HEK293 (cell line): ENCODE data around the gene CACNA2D4.

ENCODE experiments used
- CTCF ChIP-seq: fragments of 450-650 bp; formaldehyde crosslinking; IDR thresholded peaks from 2 replicates; pipeline ENCODE4 v1.5.1; 2016; ENCODE audit warnings: missing biosample characterization, missing genetic modification characterization
- IKZF3 ChIP-seq: fragments of 450-650 bp; IDR thresholded peaks from 2 replicates; pipeline ENCODE4 v1.5.0; 2018; ENCODE audit warnings: missing biosample characterization, mild to moderate bottlenecking, missing genetic modification characterization, moderate library complexity
- PRDM1 ChIP-seq: fragments of 450-650 bp; formaldehyde crosslinking; IDR thresholded peaks from 2 replicates; pipeline ENCODE4; 2016; ENCODE audit warnings: missing biosample characterization, missing genetic modification characterization
- RBAK ChIP-seq: fragments of 450-650 bp; formaldehyde crosslinking; IDR thresholded peaks from 2 replicates; pipeline ENCODE4 v1.5.1; 2016; ENCODE audit warnings: missing biosample characterization, missing genetic modification characterization
- SETDB1 ChIP-seq: IDR thresholded peaks from one replicate; pipeline ENCODE4 v1.6.1; 2017; ENCODE audit warnings: mild to moderate bottlenecking, low read length, moderate library complexity, mixed read lengths; ENCODE audit not compliant: insufficient read length
- TRIM28 ChIP-seq: IDR thresholded peaks from 2 replicates; pipeline ENCODE4 v1.6.1; 2011; ENCODE audit warnings: low read length, control low read depth, borderline replicate concordance
- ZBTB26 ChIP-seq: fragments of 450-650 bp; formaldehyde crosslinking; optimal IDR thresholded peaks from 2 replicates; pipeline ENCODE3; 2016; ENCODE audit warnings: missing biosample characterization, mild to moderate bottlenecking, missing genetic modification characterization
- ZBTB8A ChIP-seq: fragments of 450-650 bp; formaldehyde crosslinking; IDR thresholded peaks from 2 replicates; pipeline ENCODE4 v1.5.1; 2016; ENCODE audit warnings: missing biosample characterization, missing genetic modification characterization
- ZNF148 ChIP-seq: fragments of 450-650 bp; formaldehyde crosslinking; IDR thresholded peaks from 2 replicates; pipeline ENCODE4 v1.5.0; 2017; ENCODE audit warnings: missing biosample characterization, missing genetic modification characterization, borderline replicate concordance
- ZNF175 ChIP-seq: fragments of 450-650 bp; formaldehyde crosslinking; IDR thresholded peaks from 2 replicates; pipeline ENCODE4 v1.5.1; 2016; ENCODE audit warnings: missing biosample characterization, missing genetic modification characterization
- ZNF18 ChIP-seq: fragments of 450-650 bp; formaldehyde crosslinking; IDR thresholded peaks from 2 replicates; pipeline ENCODE4 v1.5.1; 2016; ENCODE audit warnings: missing biosample characterization, missing genetic modification characterization
- ZNF248 ChIP-seq: fragments of 450-650 bp; formaldehyde crosslinking; IDR thresholded peaks from 2 replicates; pipeline ENCODE4 v1.5.1; 2017; ENCODE audit warnings: missing biosample characterization, missing genetic modification characterization
- ZNF366 ChIP-seq: fragments of 450-650 bp; formaldehyde crosslinking; conservative IDR thresholded peaks from 2 replicates; pipeline ENCODE4 v1.5.1; 2016; ENCODE audit warnings: missing biosample characterization, missing genetic modification characterization
- ZNF449 ChIP-seq: fragments of 450-650 bp; formaldehyde crosslinking; IDR thresholded peaks from 2 replicates; pipeline ENCODE4 v1.5.1; 2017; ENCODE audit warnings: missing biosample characterization, mild to moderate bottlenecking, missing genetic modification characterization, moderate library complexity
- ZNF585B ChIP-seq: fragments of 450-650 bp; formaldehyde crosslinking; IDR thresholded peaks from 2 replicates; pipeline ENCODE4 v1.5.1; 2016; ENCODE audit warnings: missing biosample characterization, missing genetic modification characterization
- ZNF660 ChIP-seq: fragments of 450-650 bp; IDR thresholded peaks from 2 replicates; pipeline ENCODE4 v1.5.1; 2018; ENCODE audit warnings: missing biosample characterization, mild to moderate bottlenecking, missing genetic modification characterization
- ZNF704 ChIP-seq: fragments of 450-650 bp; formaldehyde crosslinking; IDR thresholded peaks from 2 replicates; pipeline ENCODE4 v1.5.1; 2016; ENCODE audit warnings: missing biosample characterization, missing genetic modification characterization

Gene CACNA2D4

GRCh38 chr12:1808798-1809480, 109.5 kb downstream of the CACNA2D4 start (continued):
- no peak for TF ChIP-seq ZBTB26
- TF ChIP-seq ZBTB8A: no peak
- TF ChIP-seq PRDM1 (tag by site-specific recombination): no peak
- no peak for TF ChIP-seq ZNF449 (tag by site-specific recombination)
- TF ChIP-seq TRIM28: no peak
- no peak for TF ChIP-seq IKZF3 (tag by site-specific recombination)
- TF ChIP-seq CTCF: no peak
- TF ChIP-seq ZNF585B (tag by site-specific recombination): no peak
- TF ChIP-seq RBAK (tag by site-specific recombination): no peak
- no peak for TF ChIP-seq ZNF148 (tag by site-specific recombination)
- TF ChIP-seq ZNF366: no peak
- no peak for TF ChIP-seq ZNF175 (tag by site-specific recombination)
- TF ChIP-seq ZNF704 (tag by site-specific recombination): no peak
- TF ChIP-seq ZNF660 (tag by site-specific recombination): no peak
- TF ChIP-seq ZNF248 (tag by site-specific recombination): no peak
- no peak for TF ChIP-seq ZNF18 (tag by site-specific recombination)
- TF ChIP-seq SETDB1: no peak
